Stimulated activated CD8-positive, alpha-beta memory T cell treated with anti-CD3 and anti-CD28 coated beads, Interleukin-2, amount 100 ng/mL, for 48 hours (primary cell): ENCODE measurements around the gene CCN5.

Experiments
- DNase-seq, 2 donors: peaks; one replicate each; pipeline ENCODE4 v3.0.0-alpha.2; 2020; ENCODE audit warnings: low read depth in 2 of 2

Gene CCN5

DNA sequence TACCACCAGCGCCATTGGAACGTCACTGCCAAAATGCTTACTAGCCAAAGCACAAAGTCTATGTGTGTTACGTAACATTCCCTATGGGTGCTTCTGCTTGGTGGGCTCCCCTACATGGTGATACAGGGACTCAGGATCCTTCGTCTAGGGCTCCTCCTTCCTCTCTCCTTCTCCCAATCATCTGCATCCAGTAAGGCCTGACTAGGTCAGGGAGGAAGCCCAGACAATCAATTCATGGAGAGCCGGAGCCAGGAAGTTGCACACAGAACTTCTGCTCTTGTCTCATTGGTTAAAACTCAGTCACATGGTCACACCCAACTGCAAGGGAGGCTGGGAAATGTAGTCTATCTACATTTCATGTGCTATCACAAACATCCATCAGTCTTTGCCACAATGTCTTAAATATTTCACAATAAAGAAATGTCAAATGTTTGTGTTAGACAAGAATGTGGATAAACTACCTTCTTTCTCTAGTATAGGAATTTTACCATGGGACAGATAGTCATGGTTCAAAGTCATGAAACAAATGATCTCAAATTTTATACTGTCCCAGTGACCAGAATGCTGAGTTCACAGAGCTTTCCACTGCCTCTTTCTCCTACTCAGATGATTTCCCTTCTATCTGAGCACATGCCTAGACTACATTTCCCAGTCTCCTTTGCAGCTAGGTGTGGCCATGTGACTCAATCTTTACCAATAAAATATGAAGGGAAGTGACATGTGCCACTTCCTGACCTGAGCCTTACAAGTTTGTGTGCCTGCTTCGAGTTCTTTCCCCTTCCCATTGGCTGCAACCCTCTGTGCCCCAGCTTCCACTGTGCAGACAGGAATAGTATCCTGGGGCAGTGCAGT lies 21.2 kb downstream of the CCN5 start:
- no peak for DNase-seq

DNA sequence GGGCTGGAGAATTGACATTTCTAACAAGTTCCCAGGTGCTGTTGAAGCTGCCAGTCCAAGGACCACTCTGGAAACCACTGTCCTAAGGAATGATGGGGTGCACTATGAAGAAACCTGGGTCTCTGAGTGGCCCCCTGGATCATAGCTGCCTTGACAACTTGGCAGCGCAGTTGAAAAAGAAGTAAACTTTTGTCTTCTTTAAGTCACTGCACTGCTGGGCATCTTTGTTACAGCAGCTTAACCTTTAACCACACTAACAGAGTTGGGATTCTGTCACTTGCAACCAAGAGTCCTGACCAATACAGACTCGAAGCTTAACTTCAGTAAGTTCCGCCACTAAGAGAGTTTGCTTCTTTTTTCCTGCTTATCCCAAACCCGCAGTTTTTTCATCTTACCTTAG lies 21.9 kb downstream of the CCN5 start:
- DNase-seq: no peak

DNA sequence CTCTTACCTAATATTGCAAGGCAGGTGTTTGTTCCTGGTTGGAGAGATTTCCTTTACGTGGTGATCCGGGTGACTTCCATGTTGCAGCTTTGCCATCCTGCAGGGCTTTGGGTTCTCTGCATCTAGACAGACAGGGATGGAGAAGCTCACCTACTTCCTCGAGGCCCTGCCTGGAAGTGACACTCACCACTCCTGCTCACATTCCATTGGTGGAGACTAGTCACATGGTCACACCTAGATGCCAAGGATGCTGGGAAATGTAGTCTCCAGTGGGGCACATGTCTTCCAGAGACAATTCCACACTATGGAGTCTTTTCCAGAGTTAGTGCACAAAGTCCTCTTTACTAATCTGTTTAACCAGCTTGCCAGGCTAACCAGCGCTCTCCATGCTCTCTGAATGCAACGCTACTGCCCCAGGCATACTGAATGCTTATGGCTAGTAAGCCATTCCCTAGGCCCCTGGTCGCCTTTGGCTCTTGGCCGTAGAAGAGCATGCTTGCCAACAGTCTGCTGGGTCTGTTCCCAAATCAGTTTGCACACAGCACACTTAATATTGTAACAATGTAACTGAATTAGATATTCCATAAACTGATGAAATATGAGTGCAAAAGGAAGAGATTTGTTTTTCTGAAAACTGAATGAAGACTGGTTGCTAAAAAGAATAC lies 23.8 kb downstream of the CCN5 start:
- no peak for DNase-seq

DNA sequence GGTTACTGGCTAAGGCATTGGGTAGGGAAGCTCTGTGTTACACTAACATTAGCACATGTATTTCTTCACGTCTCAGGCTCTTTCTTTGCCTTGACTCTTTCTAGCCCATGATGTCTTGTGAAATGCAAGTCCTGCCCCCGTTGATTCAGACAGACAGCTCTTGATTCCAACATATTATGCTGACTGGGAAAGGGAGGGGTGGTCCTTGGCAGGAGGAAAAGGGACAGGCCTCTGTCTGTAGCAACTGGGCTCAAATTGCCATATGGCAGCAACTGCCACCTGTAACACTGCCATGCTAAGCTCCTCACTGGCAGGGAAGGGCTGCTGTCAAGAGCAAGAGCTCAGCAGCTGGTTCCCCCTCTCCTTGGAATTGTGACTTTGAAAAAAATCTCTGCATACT lies 24.8 kb downstream of the CCN5 start:
- no peak for DNase-seq

DNA sequence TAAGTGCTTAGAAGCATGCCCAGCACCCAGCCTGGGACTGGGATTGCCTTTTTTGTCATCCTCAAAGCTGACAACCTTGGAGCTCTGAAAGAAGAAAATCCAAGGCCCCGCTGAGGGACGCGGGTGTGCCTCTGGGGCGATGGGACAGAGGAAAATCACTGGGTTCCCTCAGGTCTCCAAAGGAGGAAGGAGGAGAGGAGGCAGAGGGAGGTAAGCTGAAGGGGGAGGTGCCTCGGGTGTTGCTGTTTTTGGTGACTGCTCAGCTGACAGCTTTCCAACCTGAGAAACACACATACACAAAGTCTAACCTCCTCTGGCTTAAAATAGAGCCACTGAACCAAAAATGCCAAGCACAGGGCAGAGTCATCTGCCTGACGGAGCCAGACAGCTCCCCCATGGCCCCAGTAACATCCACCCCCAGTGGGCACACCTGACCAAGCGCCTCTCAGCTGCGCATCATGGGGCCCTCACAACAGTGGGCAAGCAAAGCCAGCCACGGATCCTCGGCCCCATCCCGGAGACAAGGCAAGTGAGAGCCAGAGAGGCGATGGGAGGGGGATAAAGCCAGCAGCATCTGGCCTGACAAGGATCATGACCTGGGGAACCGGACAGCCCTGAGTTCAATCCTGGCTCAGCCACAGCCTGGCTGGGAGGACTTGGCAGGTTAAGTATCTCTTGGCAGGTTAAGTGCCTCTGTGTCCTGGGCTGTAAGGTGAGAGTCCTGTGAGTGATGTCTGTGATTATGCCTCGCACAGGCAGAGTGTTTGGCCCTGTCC lies 27.3 kb downstream of the CCN5 start:
- DNase-seq: no peak

DNA sequence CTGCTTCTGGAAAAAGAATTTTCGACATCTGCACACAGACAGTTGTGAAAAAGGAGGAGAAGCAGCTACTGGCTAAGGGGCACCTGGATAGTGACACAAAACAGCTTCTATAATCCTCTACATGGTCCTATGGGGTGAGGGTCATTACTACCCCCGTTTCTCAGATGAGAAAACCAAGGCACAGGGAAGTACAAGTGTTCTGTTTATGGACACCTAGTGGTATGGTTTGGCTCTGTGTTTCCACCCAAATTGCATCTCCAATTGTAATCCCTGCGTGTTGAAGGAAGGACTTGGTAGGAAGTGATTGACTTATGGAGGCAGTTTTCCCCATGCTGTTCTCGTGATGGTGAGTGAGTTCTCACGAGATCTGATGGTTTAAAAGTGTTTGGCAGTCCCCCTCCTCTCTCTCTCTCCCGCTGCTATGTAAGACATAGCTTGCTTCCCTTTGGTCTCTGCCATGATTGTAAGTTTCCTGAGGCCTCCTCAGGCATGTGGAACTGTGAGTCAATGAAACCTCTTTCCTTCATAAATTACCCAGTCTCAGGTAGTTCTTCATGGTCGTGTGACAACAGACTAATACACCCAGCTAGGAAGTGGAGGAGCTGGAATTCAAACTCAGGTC lies 28.0 kb downstream of the CCN5 start:
- no peak for DNase-seq

DNA sequence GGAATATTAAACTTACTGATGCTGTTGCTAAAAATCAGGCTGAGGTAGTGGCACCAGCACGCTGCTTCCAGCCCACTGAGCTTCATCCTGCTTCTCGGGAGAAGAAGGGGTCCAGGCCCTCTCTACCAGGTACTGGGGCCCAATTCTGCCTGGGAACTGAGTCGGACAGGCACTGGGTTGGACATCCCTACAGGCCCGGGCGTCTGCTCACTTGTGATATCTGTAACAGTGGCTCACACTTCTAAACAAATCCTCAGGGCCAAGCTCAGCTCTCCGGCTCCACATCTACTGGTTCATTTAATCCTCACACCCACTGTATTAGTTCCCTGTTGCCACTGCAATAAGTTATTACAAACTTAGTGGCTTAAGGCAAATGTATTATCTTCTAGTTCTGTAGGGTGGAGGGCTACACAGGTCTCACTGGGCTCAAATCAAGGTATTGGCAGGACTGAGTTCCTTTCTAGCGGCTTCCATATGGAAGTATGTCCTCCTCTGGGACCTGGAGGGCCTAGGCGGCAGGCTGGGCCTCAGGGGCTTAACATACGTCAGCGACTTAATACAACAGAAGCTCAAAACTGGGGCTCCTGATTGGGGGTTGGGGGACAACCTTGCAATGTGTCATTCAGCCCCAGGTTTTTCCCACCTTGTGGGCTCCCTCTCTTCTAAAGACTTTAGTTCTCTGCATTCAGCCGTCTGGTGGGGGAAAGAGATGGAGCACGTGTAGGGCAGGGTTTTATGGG lies 28.9 kb downstream of the CCN5 start:
- no peak for DNase-seq

DNA sequence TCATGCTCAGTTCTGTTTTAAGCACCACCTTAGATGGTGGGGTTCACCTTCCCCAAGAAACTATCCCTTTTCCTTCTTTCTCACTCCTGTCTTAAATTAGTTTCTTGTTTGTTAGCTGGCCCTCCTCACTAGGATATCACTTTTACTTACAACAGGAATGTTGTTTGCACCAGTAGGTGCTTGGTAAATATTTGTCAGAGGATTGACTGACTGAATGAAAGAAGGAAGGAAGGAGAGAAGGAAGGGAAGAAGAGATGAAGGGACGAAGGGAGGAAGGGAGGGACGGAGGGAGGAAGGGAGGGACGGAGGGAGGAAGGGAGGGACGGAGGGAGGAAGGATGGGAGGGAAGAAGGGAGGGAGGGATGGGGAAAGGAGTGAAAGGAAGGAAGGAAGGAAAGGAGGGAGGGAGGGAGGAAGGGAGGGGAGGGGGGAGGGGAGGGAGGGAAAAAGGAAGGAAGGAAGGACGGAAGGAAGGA lies 30.0 kb downstream of the CCN5 start:
- DNase-seq: no peak

DNA sequence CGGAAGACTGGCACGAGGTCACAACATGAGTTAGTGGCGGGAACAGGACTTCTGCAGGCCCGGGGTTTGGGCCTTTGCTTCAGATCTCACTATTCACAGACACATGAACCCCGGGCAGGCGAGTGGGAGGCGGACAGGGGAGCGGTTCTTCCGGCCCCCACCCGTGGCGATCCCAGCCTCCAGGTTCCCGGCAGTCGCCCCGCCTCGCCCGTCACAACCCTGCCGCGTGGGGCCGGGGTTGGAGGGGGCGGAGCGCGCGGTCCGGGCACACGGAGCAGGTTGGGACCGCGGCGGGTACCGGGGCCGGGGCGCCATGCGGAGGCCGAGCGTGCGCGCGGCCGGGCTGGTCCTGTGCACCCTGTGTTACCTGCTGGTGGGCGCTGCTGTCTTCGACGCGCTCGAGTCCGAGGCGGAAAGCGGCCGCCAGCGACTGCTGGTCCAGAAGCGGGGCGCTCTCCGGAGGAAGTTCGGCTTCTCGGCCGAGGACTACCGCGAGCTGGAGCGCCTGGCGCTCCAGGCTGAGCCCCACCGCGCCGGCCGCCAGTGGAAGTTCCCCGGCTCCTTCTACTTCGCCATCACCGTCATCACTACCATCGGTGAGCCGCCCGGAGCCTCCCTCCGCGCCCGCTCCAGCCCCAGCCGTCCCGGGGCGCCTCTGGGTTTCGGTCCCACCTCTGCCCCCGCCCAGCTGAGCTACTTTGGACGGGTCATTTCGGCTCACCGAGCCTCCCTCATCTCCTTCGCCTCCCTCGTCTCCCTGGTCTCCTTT lies 30.6 kb downstream of the CCN5 start, which contains the start of gene KCNK15:
Gene KCNK15 (plus strand): TSS at position 268 of the 769 bp plus-strand sequence. CDS start 46 bp downstream, at position 314.
- peak in 1 of 2 donors; percentile 8 for DNase-seq

DNA sequence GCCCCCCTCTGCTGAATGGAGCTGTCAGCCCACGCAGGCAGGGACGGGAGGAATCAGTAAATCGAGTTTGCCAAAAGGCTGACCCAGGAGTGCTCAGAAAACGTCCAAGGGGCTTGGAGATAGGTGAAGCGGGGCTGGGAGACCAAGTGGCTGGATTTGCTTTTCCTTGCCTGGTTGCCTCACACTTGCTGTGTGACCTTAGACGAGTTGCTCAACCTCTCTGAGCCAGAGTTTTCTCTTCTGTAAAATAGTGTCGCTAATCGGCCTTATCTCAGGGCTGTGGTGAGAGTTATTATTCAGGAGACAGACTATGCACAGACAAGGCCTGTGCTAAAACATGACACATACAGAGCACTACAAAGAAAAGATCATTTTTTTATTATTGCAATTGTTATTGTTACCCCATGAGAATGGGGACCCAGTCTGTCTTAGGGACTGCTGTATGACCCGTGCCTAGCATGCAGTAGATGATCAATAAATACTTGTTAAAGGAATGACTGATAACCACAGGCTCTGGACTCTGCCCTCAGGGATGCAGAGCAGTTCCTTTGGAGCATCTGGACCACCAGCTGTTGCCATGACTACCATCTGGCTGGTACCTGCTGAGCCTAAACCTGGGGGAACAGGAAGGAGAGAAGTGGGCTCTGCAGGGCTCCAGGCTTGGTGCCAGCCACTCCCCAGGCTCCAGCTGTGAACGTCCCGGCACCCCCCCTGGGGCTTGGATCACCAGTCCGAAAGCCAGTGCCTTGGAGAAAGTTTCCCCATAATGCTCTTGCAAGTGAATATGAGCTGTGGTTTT lies 31.4 kb downstream of the CCN5 start:
- no peak for DNase-seq

DNA sequence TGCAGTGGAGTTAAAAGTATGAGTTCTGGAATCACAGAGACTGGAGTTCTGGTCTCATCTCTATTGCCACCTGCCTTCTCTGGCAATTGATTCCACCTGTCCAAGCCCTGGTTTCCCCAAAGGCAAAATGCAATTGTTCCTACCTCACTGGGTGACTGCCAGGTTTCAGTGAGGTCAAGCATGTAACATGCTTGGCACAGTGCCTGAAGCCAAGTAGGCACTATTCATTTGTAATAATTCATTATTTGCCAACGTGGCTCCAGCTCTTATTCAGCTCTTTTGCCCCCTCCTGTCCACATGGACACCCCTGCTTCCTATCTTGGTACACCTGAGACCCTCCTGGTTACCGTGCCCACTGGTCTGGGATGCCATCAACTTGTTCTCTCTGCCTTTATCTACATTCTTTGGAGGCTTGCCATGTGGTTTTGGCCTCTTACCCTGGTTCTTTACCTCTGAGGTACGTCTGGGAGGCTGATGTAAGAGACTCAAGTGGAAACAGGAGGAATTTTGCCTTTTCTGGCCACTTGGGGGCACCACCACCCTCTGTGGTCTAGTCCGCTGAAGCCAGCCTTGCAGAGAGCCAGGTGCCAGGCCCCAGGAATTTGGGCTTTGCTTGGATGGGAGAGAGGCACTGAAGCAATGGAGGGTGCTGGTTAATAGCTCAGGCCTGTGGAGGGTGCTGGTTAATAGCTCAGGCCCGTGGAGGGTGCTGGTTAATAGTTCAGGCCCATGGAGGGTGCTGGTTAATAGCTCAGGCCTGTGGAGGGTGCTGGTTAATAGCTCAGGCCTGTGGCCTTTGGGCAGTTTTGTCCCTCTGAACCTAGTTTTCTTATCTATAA lies 32.2 kb downstream of the CCN5 start:
- DNase-seq: peak; percentile 33 to 69

DNA sequence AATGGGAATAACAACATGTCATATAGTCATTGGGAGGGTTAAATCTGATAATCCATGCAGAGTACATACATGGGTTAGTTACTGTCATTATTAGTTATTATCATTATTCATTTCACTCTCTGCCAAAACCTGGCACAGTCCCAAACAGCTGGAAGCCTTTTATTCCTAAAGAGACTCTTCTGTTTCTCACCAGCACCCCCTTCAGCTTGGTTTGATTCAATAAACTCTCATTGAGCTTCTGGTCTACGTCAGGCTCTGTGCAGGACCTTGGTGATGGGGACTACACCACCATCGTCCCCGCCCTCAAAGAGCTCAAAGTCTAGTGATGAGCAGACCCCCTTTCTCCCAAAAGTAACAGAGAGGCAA lies 32.8 kb downstream of the CCN5 start:
- no peak for DNase-seq

DNA sequence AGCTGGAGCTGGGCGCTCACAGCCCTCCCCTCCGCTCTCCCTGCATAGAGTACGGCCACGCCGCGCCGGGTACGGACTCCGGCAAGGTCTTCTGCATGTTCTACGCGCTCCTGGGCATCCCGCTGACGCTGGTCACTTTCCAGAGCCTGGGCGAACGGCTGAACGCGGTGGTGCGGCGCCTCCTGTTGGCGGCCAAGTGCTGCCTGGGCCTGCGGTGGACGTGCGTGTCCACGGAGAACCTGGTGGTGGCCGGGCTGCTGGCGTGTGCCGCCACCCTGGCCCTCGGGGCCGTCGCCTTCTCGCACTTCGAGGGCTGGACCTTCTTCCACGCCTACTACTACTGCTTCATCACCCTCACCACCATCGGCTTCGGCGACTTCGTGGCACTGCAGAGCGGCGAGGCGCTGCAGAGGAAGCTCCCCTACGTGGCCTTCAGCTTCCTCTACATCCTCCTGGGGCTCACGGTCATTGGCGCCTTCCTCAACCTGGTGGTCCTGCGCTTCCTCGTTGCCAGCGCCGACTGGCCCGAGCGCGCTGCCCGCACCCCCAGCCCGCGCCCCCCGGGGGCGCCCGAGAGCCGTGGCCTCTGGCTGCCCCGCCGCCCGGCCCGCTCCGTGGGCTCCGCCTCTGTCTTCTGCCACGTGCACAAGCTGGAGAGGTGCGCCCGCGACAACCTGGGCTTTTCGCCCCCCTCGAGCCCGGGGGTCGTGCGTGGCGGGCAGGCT lies 35.1 kb downstream of the CCN5 start:
- no peak for DNase-seq

DNA sequence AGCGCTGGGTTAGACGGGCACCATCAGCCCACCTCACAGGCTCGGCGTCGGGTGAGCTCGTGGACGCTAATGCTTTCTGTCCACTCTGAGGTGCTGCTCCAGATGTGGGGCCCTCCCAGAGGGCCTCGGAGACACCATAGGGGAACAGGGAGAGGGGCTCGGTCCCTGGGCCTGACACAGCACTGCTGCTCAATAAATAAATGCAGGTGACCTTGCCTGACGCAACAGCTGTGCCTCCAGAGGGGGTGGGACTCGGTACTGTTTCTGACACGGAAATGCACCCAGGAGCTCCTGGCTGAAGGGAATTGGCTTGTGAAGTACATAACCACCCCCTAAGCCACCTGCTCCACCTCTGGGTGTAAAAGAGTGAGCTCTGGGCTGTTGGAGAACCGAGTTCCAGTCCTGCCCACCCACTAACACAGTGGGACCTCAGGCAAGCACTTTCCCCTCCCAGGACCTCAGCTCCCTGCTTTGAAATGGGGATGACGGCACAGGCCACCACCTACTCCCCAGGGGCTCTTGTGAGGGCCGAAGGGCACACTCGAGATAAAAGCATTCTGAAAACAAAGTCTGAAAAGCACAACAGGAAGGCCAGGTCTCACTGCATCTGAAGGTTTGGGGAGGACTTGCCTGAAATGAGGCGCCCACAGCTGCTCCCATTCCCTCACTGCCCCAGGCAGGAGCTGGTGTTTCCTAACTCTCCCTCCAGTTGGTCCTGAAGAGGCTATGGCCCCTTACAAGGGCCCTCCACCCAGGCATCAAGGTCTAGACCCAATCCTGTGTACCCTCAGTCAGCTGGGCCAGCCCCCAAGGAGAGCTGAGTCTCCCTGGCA lies 37.1 kb downstream of the CCN5 start:
- no peak for DNase-seq

DNA sequence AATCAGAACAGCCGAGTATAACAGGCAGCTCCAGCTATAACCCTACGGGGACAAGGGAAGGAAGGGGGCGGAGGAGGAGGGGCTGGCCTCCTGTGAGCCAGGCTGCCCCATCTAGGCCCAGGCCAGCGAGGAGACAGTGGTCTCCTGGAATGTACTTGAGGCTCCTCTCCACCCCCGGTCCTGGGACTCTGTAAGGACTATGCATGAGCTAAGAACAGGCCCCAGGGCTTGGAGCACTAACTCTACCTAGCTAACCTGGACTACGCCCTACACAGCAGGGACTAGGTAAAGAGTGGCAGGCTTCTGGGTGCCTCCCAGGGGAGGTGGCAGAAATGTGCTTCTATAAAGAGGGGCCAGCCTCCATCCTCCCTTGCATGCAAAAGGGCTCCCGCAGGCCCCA lies 39.4 kb downstream of the CCN5 start:
- no peak for DNase-seq

DNA sequence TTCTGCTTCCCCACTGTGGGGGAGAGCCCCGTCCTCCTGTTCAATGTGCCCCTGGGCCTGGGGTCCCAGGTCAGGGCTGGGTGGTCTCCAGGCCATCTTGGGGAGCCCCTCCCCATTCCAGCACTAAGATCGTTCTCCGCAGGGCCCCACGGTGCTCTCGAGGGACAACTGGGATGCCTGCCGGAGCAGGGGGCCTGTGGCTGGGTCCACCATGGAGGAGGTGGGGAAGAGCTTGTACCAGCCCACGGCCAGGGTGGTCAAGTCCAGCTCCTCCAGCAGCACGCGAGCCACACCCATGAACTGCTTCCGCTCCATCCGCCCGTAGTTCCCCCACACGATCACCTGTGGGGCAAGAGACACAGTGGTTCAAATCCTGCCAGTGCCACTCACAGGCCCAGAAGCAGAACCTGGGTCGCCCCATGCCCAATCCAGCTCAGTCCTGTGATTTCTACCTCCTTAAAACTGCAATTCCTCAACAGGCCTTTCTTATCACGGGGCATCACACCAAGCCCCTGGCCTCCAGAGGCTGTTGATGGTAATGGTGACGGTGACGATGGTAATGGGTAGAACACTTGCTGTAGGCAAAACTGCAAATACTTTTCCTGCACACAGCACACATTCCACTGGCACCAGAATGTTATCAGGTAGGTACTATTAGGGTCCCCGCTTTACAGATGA lies 41.0 kb downstream of the CCN5 start:
- no peak for DNase-seq

DNA sequence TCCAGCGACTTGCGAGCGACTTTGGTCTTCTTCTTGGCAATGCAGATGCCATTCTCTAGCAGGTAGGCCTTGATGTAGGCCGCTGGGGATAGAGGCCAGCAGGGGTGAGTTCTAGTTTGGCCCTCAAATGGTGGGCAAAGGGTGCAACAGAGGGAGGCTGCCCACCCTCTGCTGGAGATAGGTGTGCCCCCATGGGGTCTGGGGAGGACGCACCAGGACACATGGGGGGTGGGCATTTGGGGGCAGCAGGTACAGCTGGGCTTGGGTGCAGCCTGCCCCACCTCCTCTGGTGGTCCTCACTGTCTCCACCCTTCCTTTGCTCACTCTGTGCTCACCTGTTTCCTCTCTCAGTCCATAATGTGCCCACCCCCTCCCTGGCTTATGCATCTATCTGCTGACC lies 41.8 kb downstream of the CCN5 start:
- DNase-seq: no peak
